GM23338 (cell line): ENCODE results near the gene RBBP4. TPM values are rescaled to one million over a fixed set of nuclear protein-coding genes. Genes with fewer than 3 reads are reported as not detected.

Experiments
- REST ChIP-seq: IDR thresholded peaks from one replicate; pipeline ENCODE4 v1.6.1; 2018; ENCODE audit warnings: antibody characterized with exemption; ENCODE audit not compliant: unreplicated experiment
- STAT1 ChIP-seq: IDR thresholded peaks from one replicate; pipeline ENCODE4 v1.6.1; 2016; ENCODE audit warnings: antibody characterized with exemption; ENCODE audit not compliant: unreplicated experiment
- ZNF114 ChIP-seq: fragments of 250-450 bp; sonication (Bioruptor Pico); IDR thresholded peaks from 2 replicates; pipeline ENCODE4 v1.5.0; 2020; ENCODE audit warnings: mild to moderate bottlenecking, moderate library complexity
- polyA plus RNA-seq: library from polyadenylated mRNA; unstranded; fragments of >200 nt; fragmentation: Nextera tagmentation; extraction: Ambion mirVana; gene quantifications from 2 replicates; pipeline ENCODE4 v1.2.1, GENCODE V29; 2016
- total RNA-seq: library from RNA; depleted of rRNA; stranded (reverse); fragments of >200 nt; shearing (Covaris generic); gene quantifications from 2 replicates; pipeline ENCODE4 v1.2.3, GENCODE V29; 2014
- TF ChIP-seq, protein P1 (sequence below): fragments of 250-450 bp; sonication (Bioruptor Pico); IDR thresholded peaks from 2 replicates; pipeline ENCODE4 v1.5.0; 2020; ENCODE audit warnings: mild to moderate bottlenecking, moderate library complexity

RBBP4 gene
- total and polyA plus RNA-seq, 2 experiments from 2014 or later: 262 to 312 TPM

DNA sequence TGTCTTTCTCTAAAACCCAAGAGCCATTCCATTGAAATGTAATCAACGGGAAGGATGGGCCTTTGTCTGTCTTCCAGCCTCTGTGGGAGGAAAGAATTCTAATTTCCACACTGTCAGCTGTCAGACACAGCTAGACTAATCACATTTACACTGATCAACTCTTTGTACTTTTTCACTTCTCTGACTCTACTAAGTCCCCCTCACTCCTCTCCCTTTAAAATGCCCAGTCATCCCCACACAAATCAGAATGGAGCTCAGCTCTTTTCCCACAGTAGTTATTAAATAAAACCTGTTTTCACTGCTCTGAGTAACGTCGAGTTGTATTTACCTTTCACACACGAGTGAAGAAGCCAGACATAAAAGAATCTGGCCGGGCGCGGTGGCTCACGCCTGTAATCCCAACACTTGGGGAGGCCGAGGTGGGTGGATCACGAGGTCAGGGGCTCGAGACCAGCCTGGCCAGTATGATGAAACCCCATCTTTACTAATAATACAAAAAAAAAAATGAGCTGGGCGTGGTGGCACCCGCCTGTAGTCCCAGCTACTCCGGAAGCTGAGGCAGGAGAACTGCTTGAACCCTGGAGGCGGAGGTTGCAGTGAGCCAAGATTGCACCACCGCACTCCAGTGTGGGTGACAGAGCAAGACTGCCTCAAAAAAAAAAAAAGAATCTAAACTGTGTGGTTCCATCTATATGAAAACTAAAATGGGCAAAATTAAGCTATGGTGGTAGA lies 13.9 kb upstream of the RBBP4 start (continued):
- TF ChIP-seq, protein P1, sequence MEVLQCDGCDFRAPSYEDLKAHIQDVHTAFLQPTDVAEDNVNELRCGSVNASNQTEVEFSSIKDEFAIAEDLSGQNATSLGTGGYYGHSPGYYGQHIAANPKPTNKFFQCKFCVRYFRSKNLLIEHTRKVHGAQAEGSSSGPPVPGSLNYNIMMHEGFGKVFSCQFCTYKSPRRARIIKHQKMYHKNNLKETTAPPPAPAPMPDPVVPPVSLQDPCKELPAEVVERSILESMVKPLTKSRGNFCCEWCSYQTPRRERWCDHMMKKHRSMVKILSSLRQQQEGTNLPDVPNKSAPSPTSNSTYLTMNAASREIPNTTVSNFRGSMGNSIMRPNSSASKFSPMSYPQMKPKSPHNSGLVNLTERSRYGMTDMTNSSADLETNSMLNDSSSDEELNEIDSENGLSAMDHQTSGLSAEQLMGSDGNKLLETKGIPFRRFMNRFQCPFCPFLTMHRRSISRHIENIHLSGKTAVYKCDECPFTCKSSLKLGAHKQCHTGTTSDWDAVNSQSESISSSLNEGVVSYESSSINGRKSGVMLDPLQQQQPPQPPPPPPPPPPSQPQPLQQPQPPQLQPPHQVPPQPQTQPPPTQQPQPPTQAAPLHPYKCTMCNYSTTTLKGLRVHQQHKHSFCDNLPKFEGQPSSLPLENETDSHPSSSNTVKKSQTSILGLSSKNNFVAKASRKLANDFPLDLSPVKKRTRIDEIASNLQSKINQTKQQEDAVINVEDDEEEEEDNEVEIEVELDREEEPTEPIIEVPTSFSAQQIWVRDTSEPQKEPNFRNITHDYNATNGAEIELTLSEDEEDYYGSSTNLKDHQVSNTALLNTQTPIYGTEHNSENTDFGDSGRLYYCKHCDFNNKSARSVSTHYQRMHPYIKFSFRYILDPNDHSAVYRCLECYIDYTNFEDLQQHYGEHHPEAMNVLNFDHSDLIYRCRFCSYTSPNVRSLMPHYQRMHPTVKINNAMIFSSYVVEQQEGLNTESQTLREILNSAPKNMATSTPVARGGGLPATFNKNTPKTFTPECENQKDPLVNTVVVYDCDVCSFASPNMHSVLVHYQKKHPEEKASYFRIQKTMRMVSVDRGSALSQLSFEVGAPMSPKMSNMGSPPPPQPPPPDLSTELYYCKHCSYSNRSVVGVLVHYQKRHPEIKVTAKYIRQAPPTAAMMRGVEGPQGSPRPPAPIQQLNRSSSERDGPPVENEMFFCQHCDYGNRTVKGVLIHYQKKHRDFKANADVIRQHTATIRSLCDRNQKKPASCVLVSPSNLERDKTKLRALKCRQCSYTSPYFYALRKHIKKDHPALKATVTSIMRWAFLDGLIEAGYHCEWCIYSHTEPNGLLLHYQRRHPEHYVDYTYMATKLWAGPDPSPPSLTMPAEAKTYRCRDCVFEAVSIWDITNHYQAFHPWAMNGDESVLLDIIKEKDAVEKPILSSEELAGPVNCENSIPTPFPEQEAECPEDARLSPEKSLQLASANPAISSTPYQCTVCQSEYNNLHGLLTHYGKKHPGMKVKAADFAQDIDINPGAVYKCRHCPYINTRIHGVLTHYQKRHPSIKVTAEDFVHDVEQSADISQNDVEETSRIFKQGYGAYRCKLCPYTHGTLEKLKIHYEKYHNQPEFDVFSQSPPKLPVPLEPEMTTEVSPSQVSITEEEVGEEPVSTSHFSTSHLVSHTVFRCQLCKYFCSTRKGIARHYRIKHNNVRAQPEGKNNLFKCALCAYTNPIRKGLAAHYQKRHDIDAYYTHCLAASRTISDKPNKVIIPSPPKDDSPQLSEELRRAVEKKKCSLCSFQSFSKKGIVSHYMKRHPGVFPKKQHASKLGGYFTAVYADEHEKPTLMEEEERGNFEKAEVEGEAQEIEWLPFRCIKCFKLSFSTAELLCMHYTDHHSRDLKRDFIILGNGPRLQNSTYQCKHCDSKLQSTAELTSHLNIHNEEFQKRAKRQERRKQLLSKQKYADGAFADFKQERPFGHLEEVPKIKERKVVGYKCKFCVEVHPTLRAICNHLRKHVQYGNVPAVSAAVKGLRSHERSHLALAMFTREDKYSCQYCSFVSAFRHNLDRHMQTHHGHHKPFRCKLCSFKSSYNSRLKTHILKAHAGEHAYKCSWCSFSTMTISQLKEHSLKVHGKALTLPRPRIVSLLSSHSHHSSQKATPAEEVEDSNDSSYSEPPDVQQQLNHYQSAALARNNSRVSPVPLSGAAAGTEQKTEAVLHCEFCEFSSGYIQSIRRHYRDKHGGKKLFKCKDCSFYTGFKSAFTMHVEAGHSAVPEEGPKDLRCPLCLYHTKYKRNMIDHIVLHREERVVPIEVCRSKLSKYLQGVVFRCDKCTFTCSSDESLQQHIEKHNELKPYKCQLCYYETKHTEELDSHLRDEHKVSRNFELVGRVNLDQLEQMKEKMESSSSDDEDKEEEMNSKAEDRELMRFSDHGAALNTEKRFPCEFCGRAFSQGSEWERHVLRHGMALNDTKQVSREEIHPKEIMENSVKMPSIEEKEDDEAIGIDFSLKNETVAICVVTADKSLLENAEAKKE (CRISPR knock-in tag): no peak
- TF ChIP-seq STAT1: no peak
- no peak for TF ChIP-seq REST
- no peak for TF ChIP-seq ZNF114 (CRISPR knock-in tag)
